ENCODE data around the gene SUMF2. TPM values are rescaled to one million over a fixed set of nuclear protein-coding genes. Genes with fewer than 3 reads are reported as not detected.

SUMF2 gene
- total and polyA plus RNA-seq, 2 of the 13 experiments (the other 11 are each of a cell fraction or from before 2014, with no cell fraction given), result 48.9 to 54.4 TPM

DNA sequence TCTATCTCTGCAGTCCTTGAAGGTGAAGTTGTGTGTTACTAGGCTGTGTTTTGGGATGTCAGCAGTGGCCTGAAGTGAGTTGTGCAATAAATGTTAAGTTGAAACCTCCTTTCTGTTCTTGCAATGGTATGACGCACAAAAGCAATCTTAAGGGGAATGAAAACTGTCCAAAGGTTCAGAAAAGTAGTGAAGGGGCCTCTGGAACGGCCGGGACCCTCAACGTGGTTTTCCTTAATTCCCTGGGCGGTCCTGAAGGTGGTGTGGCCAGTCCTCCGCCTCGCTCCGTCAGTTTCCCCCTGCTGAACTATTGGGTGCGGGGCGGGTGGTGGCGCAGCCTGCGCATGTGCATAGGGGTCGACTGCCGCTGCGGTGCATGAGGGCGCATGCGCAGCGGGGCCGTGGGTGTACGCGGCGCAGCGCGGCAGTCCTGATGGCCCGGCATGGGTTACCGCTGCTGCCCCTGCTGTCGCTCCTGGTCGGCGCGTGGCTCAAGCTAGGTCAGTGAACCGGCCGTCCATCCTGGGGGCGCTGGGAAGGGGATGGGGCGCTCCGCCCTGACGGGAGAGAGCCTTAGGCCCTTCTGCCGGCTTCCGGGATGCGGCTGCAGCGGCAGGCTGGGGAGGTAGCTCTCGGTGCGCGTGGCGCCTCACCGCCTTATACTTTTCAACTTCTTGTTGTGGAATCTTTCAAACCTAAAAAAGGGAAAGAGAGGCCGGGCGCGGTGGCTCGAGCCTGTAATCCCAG lies at the start of gene SUMF2 (continued):
- TF ChIP-seq, protein P1, sequence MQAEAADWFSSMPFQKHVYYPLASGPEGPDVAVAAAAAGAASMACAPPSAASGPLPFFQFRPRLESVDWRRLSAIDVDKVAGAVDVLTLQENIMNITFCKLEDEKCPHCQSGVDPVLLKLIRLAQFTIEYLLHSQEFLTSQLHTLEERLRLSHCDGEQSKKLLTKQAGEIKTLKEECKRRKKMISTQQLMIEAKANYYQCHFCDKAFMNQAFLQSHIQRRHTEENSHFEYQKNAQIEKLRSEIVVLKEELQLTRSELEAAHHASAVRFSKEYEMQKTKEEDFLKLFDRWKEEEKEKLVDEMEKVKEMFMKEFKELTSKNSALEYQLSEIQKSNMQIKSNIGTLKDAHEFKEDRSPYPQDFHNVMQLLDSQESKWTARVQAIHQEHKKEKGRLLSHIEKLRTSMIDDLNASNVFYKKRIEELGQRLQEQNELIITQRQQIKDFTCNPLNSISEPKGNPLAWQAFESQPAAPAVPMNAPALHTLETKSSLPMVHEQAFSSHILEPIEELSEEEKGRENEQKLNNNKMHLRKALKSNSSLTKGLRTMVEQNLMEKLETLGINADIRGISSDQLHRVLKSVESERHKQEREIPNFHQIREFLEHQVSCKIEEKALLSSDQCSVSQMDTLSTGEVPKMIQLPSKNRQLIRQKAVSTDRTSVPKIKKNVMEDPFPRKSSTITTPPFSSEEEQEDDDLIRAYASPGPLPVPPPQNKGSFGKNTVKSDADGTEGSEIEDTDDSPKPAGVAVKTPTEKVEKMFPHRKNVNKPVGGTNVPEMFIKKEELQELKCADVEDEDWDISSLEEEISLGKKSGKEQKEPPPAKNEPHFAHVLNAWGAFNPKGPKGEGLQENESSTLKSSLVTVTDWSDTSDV (CRISPR knock-in tag; IDR thresholded peaks at IDR 0.05), result no peak; the same call in 1 of the 2 replicates
- TF ChIP-seq EED (CRISPR knock-in tag; IDR thresholded peaks at IDR 0.05) (peak; percentile 80; the same call in 1 of the 2 replicates), SRF (IDR thresholded peaks at IDR 0.05; ENCODE audit: low read depth, low read length) (no peak), ZNF674 (CRISPR knock-in tag; IDR thresholded peaks at IDR 0.05; ENCODE audit: low read depth) (peak; percentile 72; the same call in 1 of the 2 replicates), ZNF780A (CRISPR knock-in tag; IDR thresholded peaks at IDR 0.05) (no peak; the same call in 1 of the 2 replicates), CAMTA2 (CRISPR knock-in tag; IDR thresholded peaks at IDR 0.05; ENCODE audit: borderline replicate concordance) (no peak), ZNF468 (CRISPR knock-in tag; IDR thresholded peaks at IDR 0.05) (no peak), ZNF143 (CRISPR knock-in tag; IDR thresholded peaks at IDR 0.05) (peak; percentile 60), FOXO1 (CRISPR knock-in tag; IDR thresholded peaks at IDR 0.05) (peak; percentile 14; the same call in 1 of the 2 replicates), ZNF274 (CRISPR knock-in tag; IDR thresholded peaks at IDR 0.05) (peak; percentile 93; the same call in 1 of the 2 replicates), EHMT2 (IDR thresholded peaks at IDR 0.05; ENCODE audit: borderline replicate concordance, low read depth, low read length) (no peak), ZNF12 (CRISPR knock-in tag; IDR thresholded peaks at IDR 0.05) (0 out of 2 replicates have a peak, but pooled peaks have one; percentile 23), PAF1 (CRISPR knock-in tag; IDR thresholded peaks at IDR 0.05) (peak; percentile 74; the same call in 1 of the 2 replicates), ZNF367 (CRISPR knock-in tag; IDR thresholded peaks at IDR 0.05; ENCODE audit: borderline replicate concordance) (no peak)
- TF ChIP-seq, protein P2, sequence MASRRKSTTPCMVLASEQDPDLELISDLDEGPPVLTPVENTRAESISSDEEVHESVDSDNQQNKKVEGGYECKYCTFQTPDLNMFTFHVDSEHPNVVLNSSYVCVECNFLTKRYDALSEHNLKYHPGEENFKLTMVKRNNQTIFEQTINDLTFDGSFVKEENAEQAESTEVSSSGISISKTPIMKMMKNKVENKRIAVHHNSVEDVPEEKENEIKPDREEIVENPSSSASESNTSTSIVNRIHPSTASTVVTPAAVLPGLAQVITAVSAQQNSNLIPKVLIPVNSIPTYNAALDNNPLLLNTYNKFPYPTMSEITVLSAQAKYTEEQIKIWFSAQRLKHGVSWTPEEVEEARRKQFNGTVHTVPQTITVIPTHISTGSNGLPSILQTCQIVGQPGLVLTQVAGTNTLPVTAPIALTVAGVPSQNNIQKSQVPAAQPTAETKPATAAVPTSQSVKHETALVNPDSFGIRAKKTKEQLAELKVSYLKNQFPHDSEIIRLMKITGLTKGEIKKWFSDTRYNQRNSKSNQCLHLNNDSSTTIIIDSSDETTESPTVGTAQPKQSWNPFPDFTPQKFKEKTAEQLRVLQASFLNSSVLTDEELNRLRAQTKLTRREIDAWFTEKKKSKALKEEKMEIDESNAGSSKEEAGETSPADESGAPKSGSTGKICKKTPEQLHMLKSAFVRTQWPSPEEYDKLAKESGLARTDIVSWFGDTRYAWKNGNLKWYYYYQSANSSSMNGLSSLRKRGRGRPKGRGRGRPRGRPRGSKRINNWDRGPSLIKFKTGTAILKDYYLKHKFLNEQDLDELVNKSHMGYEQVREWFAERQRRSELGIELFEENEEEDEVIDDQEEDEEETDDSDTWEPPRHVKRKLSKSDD (CRISPR knock-in tag; IDR thresholded peaks at IDR 0.05; ENCODE audit: low read depth), result peak; percentile 64; the same call in 1 of the 2 replicates
- TF ChIP-seq, protein P3, sequence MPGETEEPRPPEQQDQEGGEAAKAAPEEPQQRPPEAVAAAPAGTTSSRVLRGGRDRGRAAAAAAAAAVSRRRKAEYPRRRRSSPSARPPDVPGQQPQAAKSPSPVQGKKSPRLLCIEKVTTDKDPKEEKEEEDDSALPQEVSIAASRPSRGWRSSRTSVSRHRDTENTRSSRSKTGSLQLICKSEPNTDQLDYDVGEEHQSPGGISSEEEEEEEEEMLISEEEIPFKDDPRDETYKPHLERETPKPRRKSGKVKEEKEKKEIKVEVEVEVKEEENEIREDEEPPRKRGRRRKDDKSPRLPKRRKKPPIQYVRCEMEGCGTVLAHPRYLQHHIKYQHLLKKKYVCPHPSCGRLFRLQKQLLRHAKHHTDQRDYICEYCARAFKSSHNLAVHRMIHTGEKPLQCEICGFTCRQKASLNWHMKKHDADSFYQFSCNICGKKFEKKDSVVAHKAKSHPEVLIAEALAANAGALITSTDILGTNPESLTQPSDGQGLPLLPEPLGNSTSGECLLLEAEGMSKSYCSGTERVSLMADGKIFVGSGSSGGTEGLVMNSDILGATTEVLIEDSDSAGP (CRISPR knock-in tag; IDR thresholded peaks at IDR 0.05; ENCODE audit: borderline replicate concordance), result peak; percentile 92
- TF ChIP-seq, protein P4, sequence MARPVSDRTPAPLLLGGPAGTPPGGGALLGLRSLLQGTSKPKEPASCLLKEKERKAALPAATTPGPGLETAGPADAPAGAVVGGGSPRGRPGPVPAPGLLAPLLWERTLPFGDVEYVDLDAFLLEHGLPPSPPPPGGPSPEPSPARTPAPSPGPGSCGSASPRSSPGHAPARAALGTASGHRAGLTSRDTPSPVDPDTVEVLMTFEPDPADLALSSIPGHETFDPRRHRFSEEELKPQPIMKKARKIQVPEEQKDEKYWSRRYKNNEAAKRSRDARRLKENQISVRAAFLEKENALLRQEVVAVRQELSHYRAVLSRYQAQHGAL (CRISPR knock-in tag; IDR thresholded peaks at IDR 0.05; ENCODE audit: not compliant biosample characterization), result no peak
- TF ChIP-seq, protein P5, sequence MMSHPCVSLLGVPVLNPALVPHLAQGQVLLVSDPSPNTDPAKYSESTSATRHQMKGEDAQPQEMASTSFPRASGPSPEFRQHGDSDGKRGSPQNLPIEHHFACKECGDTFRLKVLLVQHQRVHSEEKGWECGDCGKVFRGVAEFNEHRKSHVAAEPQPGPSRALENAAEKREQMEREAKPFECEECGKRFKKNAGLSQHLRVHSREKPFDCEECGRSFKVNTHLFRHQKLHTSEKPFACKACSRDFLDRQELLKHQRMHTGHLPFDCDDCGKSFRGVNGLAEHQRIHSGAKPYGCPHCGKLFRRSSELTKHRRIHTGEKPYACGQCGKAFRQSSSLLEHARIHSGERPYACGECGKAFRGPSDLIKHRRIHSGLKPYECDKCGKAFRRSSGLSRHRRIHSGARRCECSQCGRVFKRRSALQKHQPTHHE (CRISPR knock-in tag; IDR thresholded peaks at IDR 0.05; ENCODE audit: borderline replicate concordance), result 0 out of 2 replicates have a peak, but pooled peaks have one; percentile 42

All from HepG2 (cell line).